ENCODE measurements around the gene INPP5J. TPM values are rescaled to one million over a fixed set of nuclear protein-coding genes. Genes with fewer than 3 reads are reported as not detected.

The INPP5J gene
- total RNA-seq, 3 donors from 2014 or later = 0.16 to 0.21 TPM; not detected in 1

GRCh38 chr22:31083377-31083768, 39.4 kb upstream of the INPP5J start:
- H3K9me3 Mint-ChIP-seq = no peaks in the 10 kb centered on the region
- ATAC-seq (no peak), DNase-seq (no peak)
- H3K4me1 Mint-ChIP-seq (ENCODE audit: low read depth) = peaks cover 38% of the 10 kb centered on the region
- H3K36me3 Mint-ChIP-seq (ENCODE audit: insufficient read depth) = no peaks in the 10 kb centered on the region
- H3K4me3 Mint-ChIP-seq = peak overlapping the region; percentile 92
- H3K27me3 Mint-ChIP-seq (ENCODE audit: low read depth) = no peaks in the 10 kb centered on the region

DNA sequence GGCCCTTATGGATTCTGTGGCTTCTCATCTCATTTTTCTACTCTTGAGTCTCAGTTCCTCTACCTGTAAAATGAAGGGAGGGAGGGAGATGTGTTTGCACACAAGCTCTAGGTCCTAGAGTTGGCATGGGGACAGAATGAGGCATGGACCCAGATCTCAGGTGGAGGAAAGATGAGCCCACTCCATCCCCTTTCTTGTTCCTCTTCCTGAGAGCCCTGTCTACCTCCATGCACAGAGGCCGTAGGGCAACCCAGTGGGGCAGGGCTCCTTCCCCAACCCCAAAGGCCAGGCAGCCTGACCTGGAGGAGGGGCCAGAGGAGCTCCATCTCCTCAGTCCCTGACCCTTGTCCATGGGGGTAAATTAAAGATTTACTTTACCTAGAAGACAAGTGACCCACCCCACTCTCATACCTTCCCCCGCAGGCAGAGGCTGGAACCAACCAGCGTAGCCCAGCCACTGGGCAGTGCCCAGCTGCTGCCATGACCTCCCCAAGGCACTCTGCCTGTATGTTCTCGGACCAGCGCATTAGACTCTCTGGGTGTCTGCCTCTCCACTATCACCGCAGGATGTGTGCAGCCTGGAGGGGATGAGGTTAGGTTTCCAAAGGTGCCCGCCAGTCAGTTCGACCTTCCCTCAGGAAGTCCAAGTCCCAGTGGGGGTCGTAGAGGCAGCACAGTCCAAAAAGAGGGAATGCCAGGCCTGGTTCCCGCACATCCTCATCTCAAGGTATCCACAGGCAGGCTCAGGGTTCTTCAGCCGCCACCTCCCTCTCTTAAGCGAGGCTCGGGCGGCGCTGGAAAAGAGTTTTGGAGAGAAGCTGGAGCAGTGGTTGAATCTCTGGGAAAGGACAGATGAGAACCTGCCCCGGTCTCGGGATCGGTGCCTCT, 38.6 kb upstream of the INPP5J start:
- Mint-ChIP-seq H3K9me3 (no peaks in the 10 kb centered on the region), H3K27me3 (ENCODE audit: low read depth) (no peaks in the 10 kb centered on the region), H3K4me1 (ENCODE audit: low read depth) (peaks cover 38% of the 10 kb centered on the region), H3K36me3 (ENCODE audit: insufficient read depth) (no peaks in the 10 kb centered on the region), H3K4me3 (peak overlapping the region; percentile 92)
- no peak for DNase-seq
- ATAC-seq = peak; percentile 1 to 2

GRCh38 chr22:31084811-31085492, 37.8 kb upstream of the INPP5J start:
- Mint-ChIP-seq H3K27me3 (ENCODE audit: low read depth) (no peaks in the 10 kb centered on the region), H3K9me3 (no peaks in the 10 kb centered on the region), H3K4me3 (peak overlapping the region; percentile 92), H3K36me3 (ENCODE audit: insufficient read depth) (no peaks in the 10 kb centered on the region), H3K4me1 (ENCODE audit: low read depth) (peaks cover 38% of the 10 kb centered on the region)
- peak; percentile 85 for DNase-seq
- ATAC-seq = peak; percentile 87 to 89

- no peak for ATAC-seq
- no peak for DNase-seq
Observed at GRCh38 chr22:31085493-31085824, 37.3 kb upstream of the INPP5J start.

DNA sequence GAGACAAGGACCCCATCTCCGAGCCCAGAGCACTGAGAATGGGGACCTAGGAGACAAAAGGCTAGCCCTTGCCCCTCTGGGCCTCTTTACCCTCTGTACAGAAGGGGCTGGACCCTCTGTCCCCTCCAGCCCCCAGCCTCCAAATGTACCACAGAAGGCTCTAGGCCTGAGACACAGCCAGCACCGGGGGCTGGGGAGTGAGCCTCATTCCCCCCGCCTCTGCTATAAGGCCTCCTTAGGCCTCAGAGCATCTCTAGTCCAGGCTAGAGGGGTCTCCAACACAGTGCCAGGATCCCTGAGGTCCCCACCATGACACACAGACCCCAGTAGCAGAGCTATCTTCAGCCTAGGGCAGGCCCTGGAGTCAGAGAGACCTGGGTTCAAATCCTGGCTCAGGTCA, 36.8 kb upstream of the INPP5J start:
- peak overlapping the region; percentile 83 for H3K4me3 Mint-ChIP-seq
- no peaks in the 10 kb centered on the region for H3K9me3 Mint-ChIP-seq
- H3K4me1 Mint-ChIP-seq (ENCODE audit: low read depth) = peaks cover 33% of the 10 kb centered on the region
- no peaks in the 10 kb centered on the region for H3K36me3 Mint-ChIP-seq (ENCODE audit: insufficient read depth)
- H3K27me3 Mint-ChIP-seq (ENCODE audit: low read depth) = no peaks in the 10 kb centered on the region
- ATAC-seq = no peak
- no peak for DNase-seq

More at GRCh38 chr22:31085493-31085824, 37.3 kb upstream of the INPP5J start:
- H3K4me1 Mint-ChIP-seq (ENCODE audit: low read depth) = peaks cover 37% of the 10 kb centered on the region
- no peaks in the 10 kb centered on the region for H3K27me3 Mint-ChIP-seq (ENCODE audit: low read depth)
- peak overlapping the region; percentile 83 for H3K4me3 Mint-ChIP-seq
- no peaks in the 10 kb centered on the region for H3K9me3 Mint-ChIP-seq
- no peaks in the 10 kb centered on the region for H3K36me3 Mint-ChIP-seq (ENCODE audit: insufficient read depth)

- H3K27me3 Mint-ChIP-seq (ENCODE audit: low read depth) = no peaks in the 10 kb centered on the region
- H3K4me1 Mint-ChIP-seq (ENCODE audit: low read depth) = peaks cover 26% of the 10 kb centered on the region
- ATAC-seq (no peak), DNase-seq (no peak)
- H3K9me3 Mint-ChIP-seq = no peaks in the 10 kb centered on the region
- no peak overlapping the region for H3K4me3 Mint-ChIP-seq
- H3K36me3 Mint-ChIP-seq (ENCODE audit: insufficient read depth) = no peaks in the 10 kb centered on the region
Observed at GRCh38 chr22:31086703-31087330, 35.9 kb upstream of the INPP5J start.

DNA sequence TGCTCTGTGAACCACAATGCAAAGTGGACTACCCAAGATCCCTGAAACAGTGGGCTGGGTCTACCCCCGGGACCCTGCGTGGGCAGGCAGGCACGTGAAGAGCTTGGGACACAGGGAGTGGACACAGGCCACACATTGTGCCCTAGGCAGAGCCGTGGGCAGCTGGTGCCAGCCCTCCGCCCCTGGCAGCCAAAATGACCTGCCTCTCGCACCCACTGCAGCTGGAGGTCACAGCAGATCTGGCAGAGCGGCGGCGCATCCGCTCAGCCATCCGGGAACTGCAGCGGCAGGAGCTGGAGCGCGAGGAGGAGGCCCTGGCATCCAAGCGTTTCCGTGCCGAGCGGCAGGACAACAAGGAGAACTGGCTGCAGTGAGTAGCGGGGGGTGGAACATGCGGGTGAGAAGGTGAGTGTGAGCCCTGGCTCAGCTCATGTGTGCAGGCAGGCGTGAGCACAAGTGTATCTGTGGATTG, 35.0 kb upstream of the INPP5J start:
- ATAC-seq (no peak), DNase-seq (no peak)
- Mint-ChIP-seq H3K4me3 (no peak overlapping the region), H3K9me3 (no peaks in the 10 kb centered on the region), H3K27me3 (ENCODE audit: low read depth) (no peaks in the 10 kb centered on the region), H3K36me3 (ENCODE audit: insufficient read depth) (no peaks in the 10 kb centered on the region), H3K4me1 (ENCODE audit: low read depth) (peaks cover 17% of the 10 kb centered on the region)

DNA sequence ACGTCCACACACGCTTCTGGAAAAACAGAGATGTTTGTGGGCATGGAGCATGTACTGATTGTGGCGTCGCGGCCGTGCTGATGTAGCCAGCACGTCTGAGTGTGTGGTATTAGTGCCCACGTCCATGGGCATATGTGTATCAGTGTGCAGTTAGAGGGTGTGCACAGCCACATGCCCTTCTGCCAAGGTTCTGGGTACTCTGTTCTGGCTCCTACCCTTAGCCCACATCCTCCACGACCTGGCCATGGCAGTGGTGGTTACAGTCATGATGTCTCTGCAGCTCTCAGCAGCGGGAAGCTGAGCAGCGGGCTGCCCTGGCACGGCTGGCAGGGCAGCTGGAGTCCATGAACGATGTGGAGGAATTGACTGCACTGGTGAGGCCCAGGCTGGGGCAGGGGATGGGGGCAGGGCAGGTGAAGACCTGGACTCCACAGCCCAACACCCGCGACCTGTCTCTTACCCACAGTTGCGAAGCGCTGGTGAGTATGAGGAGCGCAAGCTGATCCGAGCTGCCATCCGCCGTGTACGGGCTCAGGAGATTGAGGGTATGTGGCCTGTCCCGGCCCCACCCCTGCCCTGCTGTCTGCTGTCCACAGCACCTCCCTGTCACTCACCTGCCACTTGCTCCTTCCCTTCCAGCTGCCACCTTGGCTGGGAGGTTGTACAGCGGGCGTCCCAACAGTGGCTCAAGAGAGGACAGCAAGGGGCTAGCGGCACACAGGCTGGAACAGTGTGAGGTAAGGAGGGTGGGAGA, 34.4 kb upstream of the INPP5J start:
- DNase-seq (no peak), ATAC-seq (no peak)
- Mint-ChIP-seq H3K4me1 (ENCODE audit: low read depth) (peaks cover 11% of the 10 kb centered on the region), H3K27me3 (ENCODE audit: low read depth) (no peaks in the 10 kb centered on the region), H3K4me3 (no peak overlapping the region), H3K36me3 (ENCODE audit: insufficient read depth) (no peaks in the 10 kb centered on the region), H3K9me3 (no peaks in the 10 kb centered on the region)

DNA sequence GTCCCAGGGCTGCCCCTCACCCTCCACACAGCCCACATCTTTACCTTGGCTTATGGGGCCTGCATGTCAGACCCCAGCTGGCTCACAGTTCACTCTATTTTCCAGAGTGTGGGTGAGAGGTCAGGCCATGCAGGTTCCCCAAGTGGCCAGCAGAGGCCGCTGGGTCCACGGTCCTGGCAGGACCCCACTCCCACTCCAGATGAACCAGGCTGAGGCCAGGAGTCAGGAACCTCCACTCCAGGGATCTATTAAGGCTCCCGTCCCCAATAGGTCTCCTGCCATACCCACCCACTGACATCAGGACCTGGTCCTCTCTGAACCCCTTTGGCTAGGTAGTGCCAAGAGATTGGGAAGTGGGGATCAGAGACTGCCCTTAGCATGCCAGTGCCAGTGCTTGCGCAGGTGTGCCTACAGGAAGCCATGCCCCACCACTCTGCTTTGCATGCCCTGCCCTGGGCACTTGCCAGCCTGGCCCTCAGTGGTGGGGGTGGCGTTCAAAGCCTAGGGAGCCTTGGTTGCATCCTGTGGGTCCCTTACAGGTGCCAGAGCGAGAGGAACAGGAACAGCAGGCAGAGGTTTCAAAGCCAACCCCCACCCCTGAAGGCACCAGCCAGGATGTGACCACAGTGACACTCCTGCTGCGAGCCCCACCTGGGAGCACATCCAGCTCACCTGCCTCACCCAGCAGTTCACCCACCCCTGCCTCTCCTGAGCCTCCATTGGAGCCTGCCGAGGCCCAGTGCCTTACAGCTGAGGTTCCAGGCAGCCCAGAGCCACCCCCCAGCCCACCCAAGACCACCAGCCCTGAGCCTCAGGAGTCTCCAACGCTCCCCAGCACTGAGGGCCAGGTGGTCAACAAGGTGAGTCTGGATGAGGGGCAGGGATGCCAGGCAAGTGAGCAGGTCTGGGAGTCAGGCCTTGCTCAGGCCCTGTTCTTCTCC, 33.3 kb upstream of the INPP5J start:
- DNase-seq = peak; percentile 27
- H3K4me1 Mint-ChIP-seq (ENCODE audit: low read depth) = peaks cover 1% of the 10 kb centered on the region
- no peak for ATAC-seq
- H3K9me3 Mint-ChIP-seq = no peaks in the 10 kb centered on the region
- no peaks in the 10 kb centered on the region for H3K27me3 Mint-ChIP-seq (ENCODE audit: low read depth)
- H3K4me3 Mint-ChIP-seq = no peak overlapping the region
- no peaks in the 10 kb centered on the region for H3K36me3 Mint-ChIP-seq (ENCODE audit: insufficient read depth)

GRCh38 chr22:31090217-31091085, 32.3 kb upstream of the INPP5J start:
- no peak overlapping the region for H3K4me3 Mint-ChIP-seq
- no peaks in the 10 kb centered on the region for H3K9me3 Mint-ChIP-seq
- ATAC-seq = no peak
- H3K36me3 Mint-ChIP-seq (ENCODE audit: insufficient read depth) = no peaks in the 10 kb centered on the region
- H3K4me1 Mint-ChIP-seq (ENCODE audit: low read depth) = no peaks in the 10 kb centered on the region
- no peaks in the 10 kb centered on the region for H3K27me3 Mint-ChIP-seq (ENCODE audit: low read depth)
- no peak for DNase-seq

DNA sequence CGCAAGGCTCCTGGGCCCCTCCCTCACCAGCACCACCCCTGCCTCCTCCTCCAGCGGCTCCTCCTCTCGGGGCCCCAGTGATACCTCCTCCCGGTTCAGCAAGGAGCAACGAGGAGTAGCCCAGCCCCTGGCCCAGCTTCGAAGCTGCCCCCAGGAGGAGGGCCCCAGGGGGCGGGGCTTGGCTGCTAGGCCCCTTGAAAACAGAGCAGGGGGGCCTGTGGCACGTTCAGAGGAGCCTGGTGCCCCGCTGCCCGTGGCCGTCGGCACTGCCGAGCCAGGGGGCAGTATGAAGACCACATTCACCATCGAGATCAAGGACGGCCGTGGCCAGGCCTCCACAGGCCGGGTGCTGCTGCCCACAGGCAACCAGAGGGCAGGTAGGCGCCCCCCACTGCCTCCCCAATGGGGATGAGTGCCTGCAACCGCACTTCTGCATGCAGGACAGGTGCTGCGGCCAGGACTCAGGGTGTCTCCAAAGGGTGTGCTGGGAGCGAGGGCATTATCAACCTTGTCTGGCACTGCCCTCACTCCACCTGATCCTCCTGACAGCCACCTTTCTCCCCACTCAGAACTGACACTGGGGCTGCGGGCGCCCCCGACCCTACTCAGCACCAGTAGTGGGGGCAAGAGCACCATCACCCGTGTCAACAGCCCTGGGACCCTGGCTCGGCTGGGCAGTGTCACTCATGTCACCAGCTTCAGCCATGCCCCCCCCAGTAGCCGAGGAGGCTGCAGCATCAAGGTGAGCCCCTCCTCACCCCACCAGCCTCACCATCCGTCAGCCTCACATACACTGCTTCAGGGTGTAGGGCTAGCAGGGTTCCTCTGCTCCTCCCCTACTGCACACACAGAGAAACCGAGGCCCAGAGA, 31.4 kb upstream of the INPP5J start:
- Mint-ChIP-seq H3K27me3 (ENCODE audit: low read depth) (no peaks in the 10 kb centered on the region), H3K4me1 (ENCODE audit: low read depth) (no peaks in the 10 kb centered on the region), H3K4me3 (no peak overlapping the region), H3K36me3 (ENCODE audit: insufficient read depth) (no peaks in the 10 kb centered on the region), H3K9me3 (no peaks in the 10 kb centered on the region)
- no peak for ATAC-seq
- DNase-seq = no peak

DNA sequence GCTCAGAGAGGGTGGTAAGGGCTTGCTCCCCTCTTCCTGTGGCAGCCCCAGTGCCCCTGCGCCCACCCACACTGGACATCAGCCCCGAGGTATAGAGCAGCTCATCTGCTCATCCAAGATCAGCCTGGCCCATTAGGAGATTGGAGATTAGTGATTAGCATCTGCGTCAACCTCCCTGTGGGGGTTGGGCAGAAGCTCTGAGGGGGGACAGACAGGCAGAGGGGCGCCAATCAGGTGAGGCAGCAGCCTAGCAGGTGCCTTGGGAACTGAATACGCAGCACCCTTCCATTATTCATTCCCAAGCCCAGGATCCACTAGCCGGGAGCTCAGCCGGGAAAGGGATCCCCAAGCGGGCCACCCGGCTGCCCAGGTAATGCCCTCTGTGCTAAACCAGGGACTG, 30.6 kb upstream of the INPP5J start:
- ATAC-seq (no peak), DNase-seq (no peak)
- H3K4me3 Mint-ChIP-seq = no peak overlapping the region
- H3K27me3 Mint-ChIP-seq (ENCODE audit: low read depth) = no peaks in the 10 kb centered on the region
- no peaks in the 10 kb centered on the region for H3K4me1 Mint-ChIP-seq (ENCODE audit: low read depth)
- H3K36me3 Mint-ChIP-seq (ENCODE audit: insufficient read depth) = no peaks in the 10 kb centered on the region
- no peaks in the 10 kb centered on the region for H3K9me3 Mint-ChIP-seq

Measured in activated T-cell treated with anti-CD3 and anti-CD28 coated beads, Interleukin-2, amount 50 U/mL, for 4 hours (primary cell).